Activated T-helper 17 cell treated with anti-CD3 and anti-CD28 coated beads, Interleukin-2, amount 50 U/mL, for 72 hours (primary cell): Measurements from ENCODE around the gene PLA2G4A. TPM values are rescaled to one million over a fixed set of nuclear protein-coding genes. Genes with fewer than 3 reads are reported as not detected.
A peak's percentile ranks its signal among the peaks of the same experiment; 100 is the strongest.

Source experiments
- ATAC-seq: fragments of 150-1000 bp; cut with Tn5 transposase; replicated peaks from 2 replicates; pipeline ENCODE4 v1.10.0; 2021; ENCODE audit warnings: mild to moderate bottlenecking, moderate library complexity
- H3K27ac Mint-ChIP-seq: one replicate; pipeline ENCODE4 v1.8.0; 2022; ENCODE audit warnings: mixed read lengths
- H3K27me3 Mint-ChIP-seq: one replicate; pipeline ENCODE4 v1.8.0; 2022; ENCODE audit warnings: mixed read lengths
- H3K36me3 Mint-ChIP-seq: one replicate; pipeline ENCODE4 v1.8.0; 2022; ENCODE audit warnings: low read depth, mild to moderate bottlenecking, mixed read lengths
- H3K4me1 Mint-ChIP-seq: one replicate; pipeline ENCODE4 v1.8.0; 2022; ENCODE audit warnings: mixed read lengths
- H3K4me3 Mint-ChIP-seq: one replicate; pipeline ENCODE4 v1.8.0; 2022; ENCODE audit warnings: mild to moderate bottlenecking, mixed read lengths
- H3K9me3 Mint-ChIP-seq: one replicate; pipeline ENCODE4 v1.8.0; 2022; ENCODE audit warnings: mixed read lengths
- total RNA-seq, 2 donors: library from RNA; stranded (reverse); gene quantifications; one replicate each; pipeline ENCODE4 v1.2.3, GENCODE V29; 2022

The PLA2G4A gene
- total RNA-seq = under 1 TPM; 0.22 to 0.40 TPM

- H3K4me1 Mint-ChIP-seq = peaks cover 10% of the 10 kb centered on the region
- H3K36me3 Mint-ChIP-seq = no peaks in the 10 kb centered on the region
- ATAC-seq = no peak
- peak within 1 kb of the TSS; percentile 77 for H3K4me3 Mint-ChIP-seq
- no peaks in the 10 kb centered on the region for H3K9me3 Mint-ChIP-seq
- no peak within 1 kb of the TSS for H3K27ac Mint-ChIP-seq
- peaks cover 13% of the 10 kb centered on the region for H3K27me3 Mint-ChIP-seq
Measured at GRCh38 chr1:186828611-186829454, at the start of gene PLA2G4A. Gene PLA2G4A, plus strand, starts transcription at chr1:186828949. Its CDS starts 25,406 bp downstream, at chr1:186854355.

DNA sequence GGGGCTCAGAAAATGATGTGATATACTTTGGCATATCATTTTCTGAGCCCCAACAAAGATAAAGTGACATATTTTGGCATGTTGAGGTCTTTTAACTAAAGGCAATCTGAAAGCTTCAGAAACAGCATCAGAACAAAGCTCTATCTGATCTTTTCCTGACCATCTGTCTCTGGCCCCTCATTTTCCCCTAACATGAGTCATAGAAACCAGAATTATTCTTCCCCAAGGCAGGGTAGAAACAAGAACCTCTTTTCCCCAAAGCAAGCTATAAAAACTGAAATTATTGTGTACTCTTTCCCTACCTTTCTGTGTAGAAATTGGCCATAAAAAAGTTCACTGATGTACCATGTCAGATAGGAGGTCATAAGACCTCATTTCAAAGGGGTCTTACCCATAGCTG lies 48.7 kb upstream of the PLA2G4A start:
- H3K4me1 Mint-ChIP-seq = no peaks in the 10 kb centered on the region
- no peaks in the 10 kb centered on the region for H3K36me3 Mint-ChIP-seq
- no peak for ATAC-seq

GRCh38 chr1:186781730-186782129 lies 47.0 kb upstream of the PLA2G4A start:
- H3K4me3 Mint-ChIP-seq = no peak overlapping the region
- no peak for ATAC-seq
- no peaks in the 10 kb centered on the region for H3K9me3 Mint-ChIP-seq
- H3K4me1 Mint-ChIP-seq = no peaks in the 10 kb centered on the region
- peaks cover 8% of the 10 kb centered on the region for H3K27me3 Mint-ChIP-seq
- H3K36me3 Mint-ChIP-seq = no peaks in the 10 kb centered on the region
- no peak overlapping the region for H3K27ac Mint-ChIP-seq

More for the DNA sequence above, 48.7 kb upstream of the PLA2G4A start:
- Mint-ChIP-seq H3K4me3 (no peak overlapping the region), H3K27me3 (peaks cover 8% of the 10 kb centered on the region), H3K9me3 (no peaks in the 10 kb centered on the region), H3K27ac (no peak overlapping the region)

- Mint-ChIP-seq H3K27ac (no peak overlapping the region), H3K4me1 (no peaks in the 10 kb centered on the region), H3K36me3 (no peaks in the 10 kb centered on the region), H3K4me3 (no peak overlapping the region), H3K27me3 (peaks cover 8% of the 10 kb centered on the region), H3K9me3 (no peaks in the 10 kb centered on the region)
- ATAC-seq = no peak
Measured at GRCh38 chr1:186782791-186783190, 46.0 kb upstream of the PLA2G4A start.

DNA sequence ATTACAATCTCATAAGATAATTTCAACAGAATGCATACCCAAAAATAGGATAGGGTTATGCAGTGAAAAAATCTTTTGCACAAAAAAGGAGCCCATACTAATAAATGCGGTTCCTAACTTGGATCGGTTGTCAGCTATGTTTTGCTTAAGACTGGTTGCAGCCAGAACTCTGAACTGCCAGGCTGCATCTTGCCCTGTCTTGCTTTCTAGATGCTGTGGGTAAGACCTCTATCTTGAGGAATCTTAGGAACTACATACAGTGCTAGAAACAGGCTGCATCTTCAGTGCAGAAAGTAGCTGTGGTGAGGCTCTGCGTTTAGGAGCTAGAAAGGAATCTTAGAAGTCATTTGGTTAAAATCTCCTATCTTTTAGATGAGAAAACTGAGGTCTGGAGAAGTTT lies 45.6 kb upstream of the PLA2G4A start:
- no peak for ATAC-seq
- H3K27me3 Mint-ChIP-seq = peaks cover 8% of the 10 kb centered on the region
- H3K27ac Mint-ChIP-seq = no peak overlapping the region
- no peaks in the 10 kb centered on the region for H3K36me3 Mint-ChIP-seq
- no peak overlapping the region for H3K4me3 Mint-ChIP-seq
- no peaks in the 10 kb centered on the region for H3K4me1 Mint-ChIP-seq
- H3K9me3 Mint-ChIP-seq = no peaks in the 10 kb centered on the region

GRCh38 chr1:186785503-186785902 lies 43.2 kb upstream of the PLA2G4A start:
- no peak for ATAC-seq

GRCh38 chr1:186790101-186790500 lies 38.6 kb upstream of the PLA2G4A start:
- no peak overlapping the region for H3K27ac Mint-ChIP-seq
- no peak for ATAC-seq

More at GRCh38 chr1:186785503-186785902, 43.2 kb upstream of the PLA2G4A start:
- no peaks in the 10 kb centered on the region for H3K4me1 Mint-ChIP-seq
- H3K4me3 Mint-ChIP-seq = no peak overlapping the region
- H3K9me3 Mint-ChIP-seq = no peaks in the 10 kb centered on the region
- no peak overlapping the region for H3K27ac Mint-ChIP-seq
- no peaks in the 10 kb centered on the region for H3K36me3 Mint-ChIP-seq
- peaks cover 13% of the 10 kb centered on the region for H3K27me3 Mint-ChIP-seq

DNA sequence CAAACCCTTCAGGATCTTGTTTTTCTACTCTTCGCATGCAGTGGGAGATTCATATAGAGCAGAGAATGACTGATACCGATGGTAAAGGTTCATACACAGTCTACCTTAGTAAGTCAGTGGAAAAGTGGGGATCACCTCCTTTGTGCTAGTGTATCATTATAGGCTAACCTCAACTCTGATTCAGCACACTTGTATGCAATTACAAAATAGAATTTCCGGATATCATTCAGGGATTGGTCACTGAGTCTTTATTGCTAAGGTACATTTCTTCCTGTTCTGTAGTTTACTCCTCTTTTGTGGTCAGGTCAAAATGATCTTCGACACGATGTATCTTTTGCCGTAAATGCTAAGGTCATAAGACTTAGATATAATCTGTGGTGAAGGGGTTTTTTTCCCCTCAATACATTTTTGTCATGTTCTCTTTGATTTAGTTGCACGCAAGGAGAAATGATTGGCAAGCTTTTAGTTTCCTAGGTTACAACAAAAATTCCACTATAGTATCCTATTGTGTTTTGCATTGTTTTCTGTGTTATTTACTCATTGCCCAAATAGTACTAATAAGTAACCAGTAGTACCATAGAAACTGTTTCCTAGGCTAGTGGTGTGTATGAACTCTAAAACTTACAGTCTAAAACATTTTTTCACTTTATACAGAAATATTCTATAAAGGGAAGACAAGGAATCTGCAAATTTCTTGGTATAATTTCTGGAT lies 35.7 kb upstream of the PLA2G4A start:
- peak; percentile 54 for ATAC-seq
- Mint-ChIP-seq H3K36me3 (no peaks in the 10 kb centered on the region), H3K27ac (no peak overlapping the region), H3K27me3 (peaks cover 4% of the 10 kb centered on the region), H3K9me3 (no peaks in the 10 kb centered on the region), H3K4me1 (no peaks in the 10 kb centered on the region), H3K4me3 (no peak overlapping the region)

More at GRCh38 chr1:186790101-186790500, 38.6 kb upstream of the PLA2G4A start:
- no peaks in the 10 kb centered on the region for H3K9me3 Mint-ChIP-seq
- H3K27me3 Mint-ChIP-seq = peaks cover 4% of the 10 kb centered on the region
- no peak overlapping the region for H3K4me3 Mint-ChIP-seq
- no peaks in the 10 kb centered on the region for H3K36me3 Mint-ChIP-seq
- no peaks in the 10 kb centered on the region for H3K4me1 Mint-ChIP-seq

GRCh38 chr1:186793582-186793927 lies 35.2 kb upstream of the PLA2G4A start:
- ATAC-seq = no peak
- Mint-ChIP-seq H3K36me3 (no peaks in the 10 kb centered on the region), H3K27me3 (peaks cover 4% of the 10 kb centered on the region), H3K9me3 (no peaks in the 10 kb centered on the region), H3K27ac (no peak overlapping the region), H3K4me1 (no peaks in the 10 kb centered on the region), H3K4me3 (no peak overlapping the region)

- no peaks in the 10 kb centered on the region for H3K36me3 Mint-ChIP-seq
- H3K27me3 Mint-ChIP-seq = peaks cover 3% of the 10 kb centered on the region
- no peak overlapping the region for H3K4me3 Mint-ChIP-seq
- no peak for ATAC-seq
- H3K9me3 Mint-ChIP-seq = no peaks in the 10 kb centered on the region
- no peaks in the 10 kb centered on the region for H3K4me1 Mint-ChIP-seq
- no peak overlapping the region for H3K27ac Mint-ChIP-seq
Measured at GRCh38 chr1:186798960-186799688, 29.6 kb upstream of the PLA2G4A start.

- Mint-ChIP-seq H3K27me3 (peaks cover 3% of the 10 kb centered on the region), H3K4me1 (no peaks in the 10 kb centered on the region), H3K27ac (no peak overlapping the region), H3K9me3 (no peaks in the 10 kb centered on the region), H3K4me3 (no peak overlapping the region), H3K36me3 (no peaks in the 10 kb centered on the region)
- ATAC-seq = no peak
Measured at GRCh38 chr1:186799689-186800054, 29.1 kb upstream of the PLA2G4A start.

DNA sequence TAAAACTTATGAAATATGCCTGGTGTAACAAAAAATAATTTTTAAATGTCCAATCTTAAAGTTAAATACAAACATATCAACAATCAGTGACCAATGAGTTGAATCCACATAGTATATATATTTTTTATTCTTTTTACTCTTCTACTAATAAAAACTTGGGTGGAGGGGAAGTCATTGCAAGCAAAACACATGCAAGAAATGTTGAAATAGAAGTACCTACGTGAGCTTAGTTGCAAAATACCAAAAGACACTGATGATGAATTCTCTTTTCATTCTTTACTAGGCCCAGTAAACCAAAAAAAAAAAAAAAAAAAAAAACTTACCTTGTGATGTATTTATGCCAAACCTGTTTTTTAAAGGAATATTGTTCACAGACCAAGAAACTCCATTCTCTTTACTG lies 26.4 kb upstream of the PLA2G4A start:
- Mint-ChIP-seq H3K9me3 (no peaks in the 10 kb centered on the region), H3K4me3 (no peak overlapping the region), H3K27me3 (peaks cover 3% of the 10 kb centered on the region), H3K36me3 (no peaks in the 10 kb centered on the region), H3K27ac (no peak overlapping the region), H3K4me1 (no peaks in the 10 kb centered on the region)
- ATAC-seq = no peak

GRCh38 chr1:186804679-186805078 lies 24.1 kb upstream of the PLA2G4A start:
- Mint-ChIP-seq H3K36me3 (no peaks in the 10 kb centered on the region), H3K27me3 (peaks cover 3% of the 10 kb centered on the region), H3K4me1 (no peaks in the 10 kb centered on the region), H3K9me3 (no peaks in the 10 kb centered on the region), H3K4me3 (no peak overlapping the region), H3K27ac (no peak overlapping the region)
- ATAC-seq = no peak

DNA sequence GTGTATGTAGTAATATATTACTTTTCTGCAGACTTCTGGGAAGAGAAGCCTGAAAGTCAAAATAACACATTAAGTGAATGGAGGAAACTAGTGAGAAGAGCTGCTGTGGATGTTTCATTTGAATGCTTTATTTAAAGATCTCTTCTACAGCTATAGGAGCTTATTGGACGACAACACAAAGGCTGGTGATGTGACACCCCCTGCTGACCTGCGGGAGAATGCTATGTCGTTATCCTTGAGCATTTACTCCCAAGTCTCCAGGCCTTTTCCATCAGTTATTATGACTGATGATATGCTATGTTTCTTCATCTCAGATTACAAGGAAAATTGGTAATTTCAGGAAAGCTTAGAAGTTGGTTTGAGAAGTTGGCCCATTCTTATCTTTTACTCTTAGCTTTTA lies 22.3 kb upstream of the PLA2G4A start:
- no peaks in the 10 kb centered on the region for H3K36me3 Mint-ChIP-seq
- H3K4me1 Mint-ChIP-seq = no peaks in the 10 kb centered on the region
- H3K27me3 Mint-ChIP-seq = no peaks in the 10 kb centered on the region
- H3K27ac Mint-ChIP-seq = no peak overlapping the region
- H3K4me3 Mint-ChIP-seq = no peak overlapping the region
- H3K9me3 Mint-ChIP-seq = no peaks in the 10 kb centered on the region
- no peak for ATAC-seq
